Measurements from ENCODE around the gene ERG. TPM values are rescaled to one million over a fixed set of nuclear protein-coding genes. Genes with fewer than 3 reads are reported as not detected.

Gene ERG
- total and polyA plus RNA-seq, 9 of the 15 experiments (the other 6 are each of a cell fraction or from before 2014, with no cell fraction given) = 0.06 TPM; not detected in 8

DNA sequence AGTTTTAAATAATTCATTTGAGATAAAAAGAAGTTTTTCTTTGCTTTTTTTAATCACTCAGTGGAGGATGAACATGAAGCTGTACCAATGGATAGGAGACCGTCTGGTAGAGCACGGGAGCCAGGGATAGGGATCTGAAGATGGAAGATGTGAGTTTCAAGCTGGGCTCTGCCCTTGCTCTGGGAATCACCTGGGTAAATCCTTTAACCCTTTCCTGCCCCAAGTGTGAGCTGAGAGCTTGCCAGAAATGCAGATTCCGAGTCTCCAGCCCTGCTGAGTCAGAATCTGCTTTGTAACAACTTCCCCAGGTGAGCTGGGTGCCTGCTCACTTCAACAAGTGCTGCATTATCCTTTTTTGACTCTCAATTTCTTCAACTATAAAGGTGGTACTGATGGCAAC is 44.1 kb downstream of the ERG start (continued):
- TF ChIP-seq, protein P1, sequence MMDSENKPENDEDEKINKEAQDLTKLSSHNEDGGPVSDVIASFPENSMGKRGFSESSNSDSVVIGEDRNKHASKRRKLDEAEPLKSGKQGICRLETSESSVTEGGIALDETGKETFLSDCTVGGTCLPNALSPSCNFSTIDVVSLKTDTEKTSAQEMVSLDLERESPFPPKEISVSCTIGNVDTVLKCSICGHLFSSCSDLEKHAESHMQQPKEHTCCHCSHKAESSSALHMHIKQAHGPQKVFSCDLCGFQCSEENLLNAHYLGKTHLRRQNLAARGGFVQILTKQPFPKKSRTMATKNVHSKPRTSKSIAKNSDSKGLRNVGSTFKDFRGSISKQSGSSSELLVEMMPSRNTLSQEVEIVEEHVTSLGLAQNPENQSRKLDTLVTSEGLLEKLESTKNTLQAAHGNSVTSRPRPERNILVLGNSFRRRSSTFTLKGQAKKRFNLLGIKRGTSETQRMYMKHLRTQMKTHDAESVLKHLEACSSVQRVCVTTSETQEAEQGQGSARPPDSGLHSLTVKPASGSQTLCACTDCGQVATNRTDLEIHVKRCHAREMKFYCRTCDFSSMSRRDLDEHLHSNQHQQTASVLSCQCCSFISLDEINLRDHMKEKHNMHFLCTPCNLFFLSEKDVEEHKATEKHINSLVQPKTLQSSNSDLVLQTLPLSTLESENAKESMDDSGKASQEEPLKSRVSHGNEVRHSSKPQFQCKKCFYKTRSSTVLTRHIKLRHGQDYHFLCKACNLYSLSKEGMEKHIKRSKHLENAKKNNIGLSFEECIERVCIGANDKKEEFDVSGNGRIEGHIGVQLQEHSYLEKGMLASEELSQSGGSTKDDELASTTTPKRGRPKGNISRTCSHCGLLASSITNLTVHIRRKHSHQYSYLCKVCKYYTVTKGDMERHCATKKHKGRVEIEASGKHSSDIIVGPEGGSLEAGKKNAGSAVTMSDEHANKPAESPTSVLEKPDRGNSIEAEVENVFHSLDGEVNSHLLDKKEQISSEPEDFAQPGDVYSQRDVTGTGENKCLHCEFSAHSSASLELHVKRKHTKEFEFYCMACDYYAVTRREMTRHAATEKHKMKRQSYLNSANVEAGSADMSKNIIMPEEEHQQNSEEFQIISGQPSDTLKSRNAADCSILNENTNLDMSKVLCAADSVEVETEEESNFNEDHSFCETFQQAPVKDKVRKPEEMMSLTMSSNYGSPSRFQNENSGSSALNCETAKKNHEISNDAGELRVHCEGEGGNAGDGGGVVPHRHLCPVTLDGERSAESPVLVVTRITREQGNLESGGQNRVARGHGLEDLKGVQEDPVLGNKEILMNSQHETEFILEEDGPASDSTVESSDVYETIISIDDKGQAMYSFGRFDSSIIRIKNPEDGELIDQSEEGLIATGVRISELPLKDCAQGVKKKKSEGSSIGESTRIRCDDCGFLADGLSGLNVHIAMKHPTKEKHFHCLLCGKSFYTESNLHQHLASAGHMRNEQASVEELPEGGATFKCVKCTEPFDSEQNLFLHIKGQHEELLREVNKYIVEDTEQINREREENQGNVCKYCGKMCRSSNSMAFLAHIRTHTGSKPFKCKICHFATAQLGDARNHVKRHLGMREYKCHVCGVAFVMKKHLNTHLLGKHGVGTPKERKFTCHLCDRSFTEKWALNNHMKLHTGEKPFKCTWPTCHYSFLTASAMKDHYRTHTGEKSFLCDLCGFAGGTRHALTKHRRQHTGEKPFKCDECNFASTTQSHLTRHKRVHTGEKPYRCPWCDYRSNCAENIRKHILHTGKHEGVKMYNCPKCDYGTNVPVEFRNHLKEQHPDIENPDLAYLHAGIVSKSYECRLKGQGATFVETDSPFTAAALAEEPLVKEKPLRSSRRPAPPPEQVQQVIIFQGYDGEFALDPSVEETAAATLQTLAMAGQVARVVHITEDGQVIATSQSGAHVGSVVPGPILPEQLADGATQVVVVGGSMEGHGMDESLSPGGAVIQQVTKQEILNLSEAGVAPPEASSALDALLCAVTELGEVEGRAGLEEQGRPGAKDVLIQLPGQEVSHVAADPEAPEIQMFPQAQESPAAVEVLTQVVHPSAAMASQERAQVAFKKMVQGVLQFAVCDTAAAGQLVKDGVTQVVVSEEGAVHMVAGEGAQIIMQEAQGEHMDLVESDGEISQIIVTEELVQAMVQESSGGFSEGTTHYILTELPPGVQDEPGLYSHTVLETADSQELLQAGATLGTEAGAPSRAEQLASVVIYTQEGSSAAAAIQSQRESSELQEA (IDR thresholded peaks at IDR 0.05; ENCODE audit: low read depth) = no peak
- no peak for TF ChIP-seq SIN3A (IDR thresholded peaks at IDR 0.05; ENCODE audit: borderline replicate concordance in 2 of 2, control insufficient read depth in 1 of 2, low read depth in 2 of 2, low read length in 2 of 2)
- TF ChIP-seq, protein P2, sequence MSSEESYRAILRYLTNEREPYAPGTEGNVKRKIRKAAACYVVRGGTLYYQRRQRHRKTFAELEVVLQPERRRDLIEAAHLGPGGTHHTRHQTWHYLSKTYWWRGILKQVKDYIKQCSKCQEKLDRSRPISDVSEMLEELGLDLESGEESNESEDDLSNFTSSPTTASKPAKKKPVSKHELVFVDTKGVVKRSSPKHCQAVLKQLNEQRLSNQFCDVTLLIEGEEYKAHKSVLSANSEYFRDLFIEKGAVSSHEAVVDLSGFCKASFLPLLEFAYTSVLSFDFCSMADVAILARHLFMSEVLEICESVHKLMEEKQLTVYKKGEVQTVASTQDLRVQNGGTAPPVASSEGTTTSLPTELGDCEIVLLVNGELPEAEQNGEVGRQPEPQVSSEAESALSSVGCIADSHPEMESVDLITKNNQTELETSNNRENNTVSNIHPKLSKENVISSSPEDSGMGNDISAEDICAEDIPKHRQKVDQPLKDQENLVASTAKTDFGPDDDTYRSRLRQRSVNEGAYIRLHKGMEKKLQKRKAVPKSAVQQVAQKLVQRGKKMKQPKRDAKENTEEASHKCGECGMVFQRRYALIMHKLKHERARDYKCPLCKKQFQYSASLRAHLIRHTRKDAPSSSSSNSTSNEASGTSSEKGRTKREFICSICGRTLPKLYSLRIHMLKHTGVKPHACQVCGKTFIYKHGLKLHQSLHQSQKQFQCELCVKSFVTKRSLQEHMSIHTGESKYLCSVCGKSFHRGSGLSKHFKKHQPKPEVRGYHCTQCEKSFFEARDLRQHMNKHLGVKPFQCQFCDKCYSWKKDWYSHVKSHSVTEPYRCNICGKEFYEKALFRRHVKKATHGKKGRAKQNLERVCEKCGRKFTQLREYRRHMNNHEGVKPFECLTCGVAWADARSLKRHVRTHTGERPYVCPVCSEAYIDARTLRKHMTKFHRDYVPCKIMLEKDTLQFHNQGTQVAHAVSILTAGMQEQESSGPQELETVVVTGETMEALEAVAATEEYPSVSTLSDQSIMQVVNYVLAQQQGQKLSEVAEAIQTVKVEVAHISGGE (CRISPR knock-in tag; IDR thresholded peaks at IDR 0.05) = no peak
